ENCODE data around the gene SNAP23. TPM values are rescaled to one million over a fixed set of nuclear protein-coding genes. Genes with fewer than 3 reads are reported as not detected.

Gene SNAP23
- total RNA-seq, 1 experiment from 2014 or later: 68.3 TPM

DNA sequence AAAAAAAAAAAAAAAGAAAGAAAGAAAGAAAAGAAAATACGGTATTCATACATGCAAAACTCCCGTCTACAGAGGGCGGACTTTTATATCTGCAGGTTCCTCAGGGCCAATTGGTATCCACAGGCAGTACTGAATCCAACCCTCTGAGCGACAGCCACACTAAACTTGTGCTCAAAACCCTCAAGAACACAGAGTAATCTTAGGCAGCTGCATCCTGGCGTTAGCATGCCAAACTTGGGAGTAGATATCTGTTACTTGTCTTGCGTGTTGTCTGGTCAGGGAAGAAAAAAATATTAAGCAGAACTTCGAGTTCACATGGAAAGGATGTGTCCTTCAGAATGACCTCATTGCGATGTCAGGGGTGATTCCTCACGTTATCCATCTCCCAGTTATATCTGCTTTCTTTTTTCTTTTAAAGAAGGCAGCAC is 12.8 kb downstream of the SNAP23 start:
- POLR2A ChIA-PET: no interaction called here
- ATAC-seq: no peak; the same call in 1 of the 2 replicates

GRCh38 chr15:42510258-42511006 is 15.0 kb downstream of the SNAP23 start:
- Mint-ChIP-seq H3K36me3 (peaks cover 21% of the 10 kb centered on the region), H3K9me3 (no peaks in the 10 kb centered on the region), H3K27me3 (ENCODE audit: low read depth) (no peaks in the 10 kb centered on the region), H3K4me3 (no peak overlapping the region), H3K27ac (no peak overlapping the region), H3K4me1 (0 out of 2 replicates have a peak, but pooled peaks cover under 1% of the 10 kb centered on the region)
- DNase-seq (ENCODE audit: low spot score): no peak
- ChIA-PET CTCF (no interaction called here), POLR2A (no interaction called here)
- ATAC-seq: no peak
- TF ChIP-seq FOXJ3 (CRISPR knock-in tag; IDR thresholded peaks at IDR 0.05; ENCODE audit: borderline replicate concordance) (no peak), AR (CRISPR knock-in tag; IDR thresholded peaks at IDR 0.05) (no peak), ZNF281 (CRISPR knock-in tag; IDR thresholded peaks at IDR 0.05) (no peak)
- TF ChIP-seq, protein P1, sequence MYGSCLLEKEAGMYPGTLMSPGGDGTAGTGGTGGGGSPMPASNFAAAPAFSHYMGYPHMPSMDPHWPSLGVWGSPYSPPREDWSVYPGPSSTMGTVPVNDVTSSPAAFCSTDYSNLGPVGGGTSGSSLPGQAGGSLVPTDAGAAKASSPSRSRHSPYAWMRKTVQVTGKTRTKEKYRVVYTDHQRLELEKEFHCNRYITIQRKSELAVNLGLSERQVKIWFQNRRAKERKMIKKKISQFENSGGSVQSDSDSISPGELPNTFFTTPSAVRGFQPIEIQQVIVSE (CRISPR knock-in tag; IDR thresholded peaks at IDR 0.05; ENCODE audit: borderline replicate concordance): no peak
- TF ChIP-seq, protein P2, sequence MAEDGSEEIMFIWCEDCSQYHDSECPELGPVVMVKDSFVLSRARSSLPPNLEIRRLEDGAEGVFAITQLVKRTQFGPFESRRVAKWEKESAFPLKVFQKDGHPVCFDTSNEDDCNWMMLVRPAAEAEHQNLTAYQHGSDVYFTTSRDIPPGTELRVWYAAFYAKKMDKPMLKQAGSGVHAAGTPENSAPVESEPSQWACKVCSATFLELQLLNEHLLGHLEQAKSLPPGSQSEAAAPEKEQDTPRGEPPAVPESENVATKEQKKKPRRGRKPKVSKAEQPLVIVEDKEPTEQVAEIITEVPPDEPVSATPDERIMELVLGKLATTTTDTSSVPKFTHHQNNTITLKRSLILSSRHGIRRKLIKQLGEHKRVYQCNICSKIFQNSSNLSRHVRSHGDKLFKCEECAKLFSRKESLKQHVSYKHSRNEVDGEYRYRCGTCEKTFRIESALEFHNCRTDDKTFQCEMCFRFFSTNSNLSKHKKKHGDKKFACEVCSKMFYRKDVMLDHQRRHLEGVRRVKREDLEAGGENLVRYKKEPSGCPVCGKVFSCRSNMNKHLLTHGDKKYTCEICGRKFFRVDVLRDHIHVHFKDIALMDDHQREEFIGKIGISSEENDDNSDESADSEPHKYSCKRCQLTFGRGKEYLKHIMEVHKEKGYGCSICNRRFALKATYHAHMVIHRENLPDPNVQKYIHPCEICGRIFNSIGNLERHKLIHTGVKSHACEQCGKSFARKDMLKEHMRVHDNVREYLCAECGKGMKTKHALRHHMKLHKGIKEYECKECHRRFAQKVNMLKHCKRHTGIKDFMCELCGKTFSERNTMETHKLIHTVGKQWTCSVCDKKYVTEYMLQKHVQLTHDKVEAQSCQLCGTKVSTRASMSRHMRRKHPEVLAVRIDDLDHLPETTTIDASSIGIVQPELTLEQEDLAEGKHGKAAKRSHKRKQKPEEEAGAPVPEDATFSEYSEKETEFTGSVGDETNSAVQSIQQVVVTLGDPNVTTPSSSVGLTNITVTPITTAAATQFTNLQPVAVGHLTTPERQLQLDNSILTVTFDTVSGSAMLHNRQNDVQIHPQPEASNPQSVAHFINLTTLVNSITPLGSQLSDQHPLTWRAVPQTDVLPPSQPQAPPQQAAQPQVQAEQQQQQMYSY (CRISPR knock-in tag; IDR thresholded peaks at IDR 0.05): no peak

More for the DNA sequence above, 12.8 kb downstream of the SNAP23 start:
- CTCF ChIA-PET: no interaction called here
- Mint-ChIP-seq H3K4me3 (no peak overlapping the region), H3K36me3 (peaks cover 10% of the 10 kb centered on the region), H3K4me1 (peaks cover 8% of the 10 kb centered on the region; the same call in 1 of the 2 replicates), H3K27me3 (ENCODE audit: low read depth) (no peaks in the 10 kb centered on the region), H3K27ac (no peak overlapping the region; the same call in 1 of the 2 replicates), H3K9me3 (no peaks in the 10 kb centered on the region)
- TF ChIP-seq MLX (CRISPR knock-in tag; IDR thresholded peaks at IDR 0.05) (no peak), HMGXB4 (CRISPR knock-in tag; IDR thresholded peaks at IDR 0.05) (no peak), E2F5 (CRISPR knock-in tag; IDR thresholded peaks at IDR 0.05) (no peak), ZNF263 (CRISPR knock-in tag; IDR thresholded peaks at IDR 0.05; ENCODE audit: low read depth) (no peak), TEAD1 (CRISPR knock-in tag; IDR thresholded peaks at IDR 0.05) (no peak), ZNF671 (CRISPR knock-in tag; IDR thresholded peaks at IDR 0.05) (no peak)
- TF ChIP-seq, protein P3, sequence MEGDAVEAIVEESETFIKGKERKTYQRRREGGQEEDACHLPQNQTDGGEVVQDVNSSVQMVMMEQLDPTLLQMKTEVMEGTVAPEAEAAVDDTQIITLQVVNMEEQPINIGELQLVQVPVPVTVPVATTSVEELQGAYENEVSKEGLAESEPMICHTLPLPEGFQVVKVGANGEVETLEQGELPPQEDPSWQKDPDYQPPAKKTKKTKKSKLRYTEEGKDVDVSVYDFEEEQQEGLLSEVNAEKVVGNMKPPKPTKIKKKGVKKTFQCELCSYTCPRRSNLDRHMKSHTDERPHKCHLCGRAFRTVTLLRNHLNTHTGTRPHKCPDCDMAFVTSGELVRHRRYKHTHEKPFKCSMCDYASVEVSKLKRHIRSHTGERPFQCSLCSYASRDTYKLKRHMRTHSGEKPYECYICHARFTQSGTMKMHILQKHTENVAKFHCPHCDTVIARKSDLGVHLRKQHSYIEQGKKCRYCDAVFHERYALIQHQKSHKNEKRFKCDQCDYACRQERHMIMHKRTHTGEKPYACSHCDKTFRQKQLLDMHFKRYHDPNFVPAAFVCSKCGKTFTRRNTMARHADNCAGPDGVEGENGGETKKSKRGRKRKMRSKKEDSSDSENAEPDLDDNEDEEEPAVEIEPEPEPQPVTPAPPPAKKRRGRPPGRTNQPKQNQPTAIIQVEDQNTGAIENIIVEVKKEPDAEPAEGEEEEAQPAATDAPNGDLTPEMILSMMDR (IDR thresholded peaks at IDR 0.05): no peak
- DNase-seq (ENCODE audit: low spot score): no peak
